ENCODE results near the gene SPRED2.

GRCh38 chr2:65263262-65263661 lies 169.1 kb downstream of the SPRED2 start:
- TF ChIP-seq CTCF (IDR thresholded peaks at IDR 0.05 in 8 of 11, conservative IDR thresholded peaks at IDR 0.05 in 3 of 11) (no peak), POLR2AphosphoS5 (IDR thresholded peaks at IDR 0.05) (no peak), POLR2A (IDR thresholded peaks at IDR 0.05) (no peak)

Measured in spleen (tissue), 7 donors.